ENCODE data around the gene COL2A1.

COL2A1 gene

DNA sequence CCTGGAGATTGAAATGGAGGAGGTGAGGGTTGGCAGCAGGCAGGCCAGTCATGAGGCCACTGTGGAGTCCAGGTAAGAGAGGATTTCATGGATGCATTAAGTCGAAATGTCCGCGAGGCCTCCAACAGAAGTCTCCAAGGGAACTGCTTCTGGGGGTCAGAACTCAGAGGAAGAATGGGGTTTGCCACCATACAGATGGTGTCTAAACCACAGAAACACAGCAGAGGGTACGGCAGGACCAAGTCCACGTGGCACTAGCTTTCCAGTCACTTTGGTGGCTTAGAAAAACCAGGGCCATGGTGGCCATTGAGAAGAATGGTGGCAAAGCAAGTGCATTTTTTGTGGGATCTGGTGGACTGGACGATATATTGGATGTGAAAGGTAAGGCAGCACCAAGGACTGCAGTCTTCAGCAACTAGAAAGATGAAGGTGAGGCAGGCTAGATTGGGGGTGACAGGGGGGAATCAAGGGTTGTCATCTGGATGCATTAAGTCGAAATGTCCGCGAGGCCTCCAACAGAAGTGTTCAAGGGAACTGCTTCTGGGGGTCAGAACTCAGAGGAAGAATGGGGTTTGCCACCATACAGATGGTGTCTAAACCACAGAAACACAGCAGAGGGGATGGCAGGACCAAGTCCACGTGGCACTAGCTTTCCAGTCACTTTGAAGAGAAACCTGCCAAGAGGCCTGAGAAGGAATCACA lies 63.4 kb downstream of the COL2A1 start:
- no peak overlapping the region for H3K4me3 ChIP-seq (ENCODE audit: low read length)
- H3K4me1 ChIP-seq (ENCODE audit: control insufficient read depth, insufficient read depth, low read length): no peaks in the 10 kb centered on the region
- H3K27me3 ChIP-seq (ENCODE audit: control insufficient read depth, insufficient read depth, low read length): peaks cover 5% of the 10 kb centered on the region
- H3K27ac ChIP-seq (ENCODE audit: low read depth, low read length): no peak overlapping the region
- H3K36me3 ChIP-seq (ENCODE audit: control insufficient read depth, insufficient read depth, low read length): no peaks in the 10 kb centered on the region
- H3K9ac ChIP-seq (ENCODE audit: low read length): no peak overlapping the region

DNA sequence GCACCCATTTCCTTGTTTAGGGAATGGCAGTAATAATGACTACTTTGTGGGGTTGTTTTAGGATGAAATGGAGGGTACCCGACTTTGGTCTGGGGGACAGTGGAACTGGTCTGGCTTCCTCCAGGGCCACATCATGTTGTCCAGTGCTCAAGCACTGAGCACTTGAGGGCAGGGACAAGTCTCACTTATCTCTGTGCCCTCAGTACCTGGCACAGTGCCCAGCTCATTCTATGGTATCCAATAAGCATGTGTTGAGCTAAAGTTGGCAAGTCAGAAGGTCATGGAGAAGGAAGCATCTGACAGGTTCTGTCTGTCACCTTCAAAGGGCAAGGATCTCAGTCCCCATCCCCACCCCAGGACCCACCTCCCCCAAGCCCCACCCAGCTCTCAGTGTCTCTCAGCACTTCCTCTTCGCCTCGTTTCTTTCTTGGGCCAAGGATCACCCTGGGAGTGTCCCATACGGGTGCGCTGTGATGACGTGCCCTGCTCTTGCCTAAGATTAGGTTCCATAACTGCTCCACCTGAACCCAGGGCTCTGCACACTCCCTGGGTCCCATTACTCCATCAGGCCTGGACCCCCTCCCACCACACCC lies 65.2 kb downstream of the COL2A1 start:
- Histone ChIP-seq H3K27me3 (ENCODE audit: control insufficient read depth, insufficient read depth, low read length) (peaks cover 5% of the 10 kb centered on the region), H3K27ac (ENCODE audit: low read depth, low read length) (no peak overlapping the region), H3K4me1 (ENCODE audit: control insufficient read depth, insufficient read depth, low read length) (no peaks in the 10 kb centered on the region), H3K4me3 (ENCODE audit: low read length) (no peak overlapping the region), H3K36me3 (ENCODE audit: control insufficient read depth, insufficient read depth, low read length) (no peaks in the 10 kb centered on the region), H3K9ac (ENCODE audit: low read length) (no peak overlapping the region)

DNA sequence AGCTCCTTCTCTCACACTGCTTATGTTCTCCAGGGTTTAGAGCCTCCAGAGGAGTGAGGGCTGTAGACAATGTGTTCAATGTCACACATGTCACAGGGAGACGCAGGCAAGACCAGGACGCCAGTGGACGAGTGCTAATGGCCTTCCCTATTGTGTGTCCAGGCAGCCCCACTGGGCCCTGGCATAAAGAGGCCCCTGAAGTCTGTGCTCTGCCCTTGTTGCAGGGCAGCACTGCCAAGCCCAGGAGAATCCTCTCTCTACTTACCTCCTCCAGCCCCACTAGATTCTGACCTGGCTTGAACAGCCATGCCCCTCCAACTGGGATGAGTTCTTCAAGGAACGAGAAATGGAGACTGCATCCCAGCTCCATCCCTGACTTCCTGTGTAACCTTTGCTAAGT lies 65.7 kb downstream of the COL2A1 start:
- Histone ChIP-seq H3K27ac (ENCODE audit: low read depth, low read length) (no peak overlapping the region), H3K4me1 (ENCODE audit: control insufficient read depth, insufficient read depth, low read length) (no peaks in the 10 kb centered on the region), H3K27me3 (ENCODE audit: control insufficient read depth, insufficient read depth, low read length) (peaks cover 5% of the 10 kb centered on the region), H3K9ac (ENCODE audit: low read length) (no peak overlapping the region), H3K36me3 (ENCODE audit: control insufficient read depth, insufficient read depth, low read length) (no peaks in the 10 kb centered on the region), H3K4me3 (ENCODE audit: low read length) (no peak overlapping the region)

DNA sequence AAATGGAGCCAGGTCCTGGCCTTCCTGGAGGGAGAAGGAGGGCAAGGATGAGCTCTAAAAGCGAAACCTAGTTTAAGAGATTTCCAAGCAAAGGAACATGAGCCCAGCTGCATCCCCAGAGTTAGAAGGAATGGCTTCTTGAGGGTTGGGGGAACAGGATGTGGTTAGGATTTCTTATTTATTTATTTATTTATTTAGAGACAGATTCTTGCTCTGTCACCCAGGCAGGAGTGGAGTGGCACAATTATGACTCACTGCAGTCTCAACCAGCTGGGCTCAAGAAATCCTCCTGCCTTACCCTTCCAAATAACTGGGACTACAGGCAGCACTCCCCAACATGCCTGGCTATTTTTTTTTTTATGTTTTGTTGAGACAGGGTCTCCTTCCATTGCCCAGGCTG lies 66.2 kb downstream of the COL2A1 start:
- no peak overlapping the region for H3K27ac ChIP-seq (ENCODE audit: low read depth, low read length)
- H3K36me3 ChIP-seq (ENCODE audit: control insufficient read depth, insufficient read depth, low read length): no peaks in the 10 kb centered on the region
- H3K27me3 ChIP-seq (ENCODE audit: control insufficient read depth, insufficient read depth, low read length): peaks cover 5% of the 10 kb centered on the region
- no peak overlapping the region for H3K9ac ChIP-seq (ENCODE audit: low read length)
- no peaks in the 10 kb centered on the region for H3K4me1 ChIP-seq (ENCODE audit: control insufficient read depth, insufficient read depth, low read length)
- no peak overlapping the region for H3K4me3 ChIP-seq (ENCODE audit: low read length)

DNA sequence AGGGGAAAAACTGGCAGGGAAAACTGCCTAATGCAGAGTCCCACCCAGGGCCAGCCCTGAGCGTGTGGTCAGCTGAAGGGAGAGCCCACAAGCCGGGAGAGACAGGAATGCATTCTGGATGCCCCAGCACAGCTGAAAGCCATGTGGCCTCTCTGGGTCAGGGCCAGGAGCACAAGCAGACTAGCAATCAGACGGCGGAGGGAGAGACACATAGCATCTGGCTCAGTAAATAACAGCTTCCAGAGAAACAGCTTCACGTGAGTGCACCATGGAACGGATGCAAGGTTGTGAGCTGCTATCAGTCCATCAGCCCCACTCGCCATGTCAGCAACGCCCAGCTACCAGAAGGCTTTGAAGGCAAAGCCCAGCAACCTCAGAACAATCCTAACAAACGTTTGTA lies 69.1 kb downstream of the COL2A1 start:
- H3K36me3 ChIP-seq (ENCODE audit: control insufficient read depth, insufficient read depth, low read length): no peaks in the 10 kb centered on the region
- no peaks in the 10 kb centered on the region for H3K4me1 ChIP-seq (ENCODE audit: control insufficient read depth, insufficient read depth, low read length)
- no peaks in the 10 kb centered on the region for H3K27me3 ChIP-seq (ENCODE audit: control insufficient read depth, insufficient read depth, low read length)
- H3K4me3 ChIP-seq (ENCODE audit: low read length): no peak overlapping the region
- H3K27ac ChIP-seq (ENCODE audit: low read depth, low read length): no peak overlapping the region
- no peak overlapping the region for H3K9ac ChIP-seq (ENCODE audit: low read length)

DNA sequence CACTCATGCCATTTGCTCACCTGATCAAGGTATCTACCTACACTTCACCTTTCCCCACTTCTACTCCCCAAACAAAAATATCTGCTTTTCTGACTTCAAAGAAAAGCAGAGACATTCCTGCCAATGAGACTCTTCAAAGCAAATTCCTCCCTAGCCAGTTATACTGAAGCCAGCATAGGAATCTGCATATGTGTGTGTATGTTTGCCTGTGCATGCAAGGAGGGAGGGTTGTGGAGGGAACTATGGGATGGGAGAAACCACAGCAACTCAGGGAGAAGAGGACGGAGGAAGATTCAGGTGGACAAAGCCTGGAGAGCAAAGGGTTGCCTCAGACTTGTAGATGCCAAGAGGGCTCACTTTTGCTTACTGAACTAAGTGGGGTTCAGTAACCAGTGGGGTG lies 73.1 kb downstream of the COL2A1 start:
- Histone ChIP-seq H3K27me3 (ENCODE audit: control insufficient read depth, insufficient read depth, low read length) (no peaks in the 10 kb centered on the region), H3K4me1 (ENCODE audit: control insufficient read depth, insufficient read depth, low read length) (no peaks in the 10 kb centered on the region), H3K4me3 (ENCODE audit: low read length) (no peak overlapping the region), H3K9ac (ENCODE audit: low read length) (no peak overlapping the region), H3K27ac (ENCODE audit: low read depth, low read length) (no peak overlapping the region), H3K36me3 (ENCODE audit: control insufficient read depth, insufficient read depth, low read length) (no peaks in the 10 kb centered on the region)

DNA sequence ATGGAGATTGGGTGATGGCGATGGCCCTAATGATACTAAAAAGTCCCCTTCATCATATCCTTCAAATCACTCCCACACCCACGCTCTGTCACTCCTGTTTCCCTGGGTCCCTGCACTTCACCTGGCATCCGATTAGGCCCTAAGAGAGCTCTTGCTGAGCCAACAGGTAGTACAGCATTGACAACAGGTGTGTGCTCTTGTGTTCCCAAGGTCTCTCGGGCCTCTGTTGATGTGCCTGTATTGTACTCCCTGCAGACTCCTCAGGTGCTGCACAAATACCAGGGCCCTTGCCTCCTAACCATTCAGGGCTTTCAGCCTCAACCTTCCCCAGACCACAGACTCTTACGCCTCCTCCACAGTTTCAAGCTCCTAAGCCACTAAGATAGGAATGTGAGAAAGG lies 73.6 kb downstream of the COL2A1 start:
- H3K27ac ChIP-seq (ENCODE audit: low read depth, low read length): no peak overlapping the region
- no peak overlapping the region for H3K4me3 ChIP-seq (ENCODE audit: low read length)
- no peaks in the 10 kb centered on the region for H3K4me1 ChIP-seq (ENCODE audit: control insufficient read depth, insufficient read depth, low read length)
- no peak overlapping the region for H3K9ac ChIP-seq (ENCODE audit: low read length)
- no peaks in the 10 kb centered on the region for H3K27me3 ChIP-seq (ENCODE audit: control insufficient read depth, insufficient read depth, low read length)
- no peaks in the 10 kb centered on the region for H3K36me3 ChIP-seq (ENCODE audit: control insufficient read depth, insufficient read depth, low read length)

DNA sequence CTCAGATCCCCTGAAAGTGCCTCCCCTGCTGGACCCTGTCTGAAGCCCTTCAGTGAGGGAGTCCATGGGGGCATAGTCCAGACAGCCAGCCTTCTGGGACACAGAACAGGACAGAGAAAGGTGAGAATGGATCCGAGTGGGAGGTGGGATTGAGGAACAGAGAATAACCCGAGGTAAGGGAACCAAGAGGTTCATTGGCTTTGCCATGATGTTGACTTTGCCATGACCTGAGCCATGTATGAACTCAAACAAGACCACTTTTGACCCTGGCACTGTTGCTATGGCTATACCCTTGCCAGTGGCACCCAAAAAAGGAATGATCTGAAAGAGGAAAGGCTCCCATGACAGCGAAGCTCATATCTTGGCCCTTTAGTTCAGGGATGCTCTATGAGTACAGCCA lies 76.9 kb downstream of the COL2A1 start:
- Histone ChIP-seq H3K36me3 (ENCODE audit: control insufficient read depth, insufficient read depth, low read length) (no peaks in the 10 kb centered on the region), H3K9ac (ENCODE audit: low read length) (no peak overlapping the region), H3K27ac (ENCODE audit: low read depth, low read length) (no peak overlapping the region), H3K4me1 (ENCODE audit: control insufficient read depth, insufficient read depth, low read length) (no peaks in the 10 kb centered on the region), H3K27me3 (ENCODE audit: control insufficient read depth, insufficient read depth, low read length) (no peaks in the 10 kb centered on the region), H3K4me3 (ENCODE audit: low read length) (no peak overlapping the region)
